Osteoblast (primary cell): Measurements from ENCODE around the gene CCNC. TPM values are rescaled to one million over a fixed set of nuclear protein-coding genes. Genes with fewer than 3 reads are reported as not detected.

Source experiments
- DNase-seq: peaks from one replicate; pipeline ENCODE4 v3.0.0; 2011; ENCODE audit warnings: low spot score, mixed read lengths; ENCODE audit not compliant: insufficient read length; ENCODE audit errors: missing footprints
- H2AFZ ChIP-seq: 2 replicates; pipeline ENCODE4 v1.6.0; 2011; ENCODE audit warnings: mild to moderate bottlenecking, low read length
- H3K27ac ChIP-seq: 2 replicates; pipeline ENCODE4 v1.5.1; 2011; ENCODE audit warnings: mild to moderate bottlenecking, low read depth, low read length, moderate library complexity
- H3K27me3 ChIP-seq: 2 replicates; pipeline ENCODE4 v1.6.0; 2012; ENCODE audit warnings: mild to moderate bottlenecking, control low read depth, inconsistent platforms, low read length, moderate library complexity; ENCODE audit not compliant: insufficient read depth
- H3K36me3 ChIP-seq: 2 replicates; pipeline ENCODE4 v1.5.1; 2011; ENCODE audit warnings: mild to moderate bottlenecking, low read length, control low read depth, moderate library complexity; ENCODE audit not compliant: insufficient read depth
- H3K4me1 ChIP-seq: 2 replicates; pipeline ENCODE4 v1.5.1; 2011; ENCODE audit warnings: mild to moderate bottlenecking, low read length, control low read depth, moderate library complexity; ENCODE audit not compliant: insufficient read depth
- H3K4me2 ChIP-seq: 2 replicates; pipeline ENCODE4 v1.6.0; 2011; ENCODE audit warnings: mild to moderate bottlenecking, low read length; ENCODE audit not compliant: insufficient read depth
- H3K4me3 ChIP-seq: fragments of 200-600 bp; sonication (generic); 3 replicates; pipeline ENCODE4 v1.5.1; 2012; ENCODE audit warnings: mild to moderate bottlenecking, low read length, inconsistent platforms; ENCODE audit not compliant: insufficient read depth
- H3K79me2 ChIP-seq: 2 replicates; pipeline ENCODE4 v1.6.0; 2012; ENCODE audit warnings: mild to moderate bottlenecking, low read length, control low read depth, inconsistent platforms; ENCODE audit not compliant: insufficient read depth
- H3K9me3 ChIP-seq: 2 replicates; pipeline ENCODE4 v1.5.1; 2011; ENCODE audit warnings: low read depth, low read length, control low read depth
- H4K20me1 ChIP-seq: 2 replicates; pipeline ENCODE4 v1.6.0; 2012; ENCODE audit warnings: mild to moderate bottlenecking, low read length, control low read depth; ENCODE audit not compliant: insufficient read depth
- CTCF ChIP-seq: IDR thresholded peaks from 2 replicates; pipeline ENCODE4 v1.5.1; 2011; ENCODE audit warnings: mild to moderate bottlenecking, low read depth, low read length, moderate library complexity; ENCODE audit errors: extremely low read depth
- total RNA-seq: library from RNA; depleted of rRNA; stranded (reverse); fragments of >200 nt; gene quantifications from 2 replicates; pipeline ENCODE4 v1.2.3, GENCODE V29; 2012

Gene CCNC
- total RNA-seq, 1 donor: 89.4 TPM

GRCh38 chr6:99605074-99605734, 36.7 kb upstream of the CCNC start:
- H3K9me3 ChIP-seq: no peaks in the 10 kb centered on the region
- no peaks in the 10 kb centered on the region for H3K36me3 ChIP-seq
- H4K20me1 ChIP-seq: no peaks in the 10 kb centered on the region
- no peak for DNase-seq
- H3K27me3 ChIP-seq: peaks cover 100% of the 10 kb centered on the region
- H3K4me1 ChIP-seq: peaks cover 13% of the 10 kb centered on the region
- H3K4me3 ChIP-seq: no peak overlapping the region
- H2AFZ ChIP-seq: no peak overlapping the region
- no peaks in the 10 kb centered on the region for H3K79me2 ChIP-seq
- no peak overlapping the region for H3K4me2 ChIP-seq
- no peak for TF ChIP-seq CTCF
- no peak overlapping the region for H3K27ac ChIP-seq

- Histone ChIP-seq H2AFZ (no peak overlapping the region), H3K27ac (no peak overlapping the region), H4K20me1 (no peaks in the 10 kb centered on the region), H3K9me3 (no peaks in the 10 kb centered on the region), H3K27me3 (peaks cover 98% of the 10 kb centered on the region), H3K4me1 (peaks cover 13% of the 10 kb centered on the region), H3K4me3 (no peak overlapping the region), H3K4me2 (peak overlapping the region; percentile 68), H3K36me3 (no peaks in the 10 kb centered on the region), H3K79me2 (no peaks in the 10 kb centered on the region)
- DNase-seq: no peak
- TF ChIP-seq CTCF: no peak
Measured at GRCh38 chr6:99604166-99605073, 36.0 kb upstream of the CCNC start.

- Histone ChIP-seq H3K36me3 (no peaks in the 10 kb centered on the region), H2AFZ (peak overlapping the region; percentile 56), H3K27me3 (peaks cover 97% of the 10 kb centered on the region), H3K79me2 (no peaks in the 10 kb centered on the region), H3K4me2 (peak overlapping the region; percentile 68), H3K4me3 (peak overlapping the region; percentile 46), H3K27ac (no peak overlapping the region), H3K9me3 (no peaks in the 10 kb centered on the region), H3K4me1 (peaks cover 13% of the 10 kb centered on the region), H4K20me1 (no peaks in the 10 kb centered on the region)
- no peak for DNase-seq
- TF ChIP-seq CTCF: no peak
Measured at GRCh38 chr6:99603421-99604165, 35.1 kb upstream of the CCNC start.
